ENCODE data around the gene SLC2A13.
"Not testable (repeated sequence)": the region's sequence is repeated elsewhere in the genome, so short reads cannot be mapped to it uniquely, and the experiment has no call there.

The SLC2A13 gene

GRCh38 chr12:39852346-39852745 lies 253.5 kb downstream of the SLC2A13 start:
- DNase-seq = no peak

- DNase-seq = not testable (repeated sequence)
Observed at GRCh38 chr12:39848218-39848617, 257.7 kb downstream of the SLC2A13 start.

- DNase-seq = no peak
Observed at GRCh38 chr12:39846971-39847650, 258.8 kb downstream of the SLC2A13 start.

GRCh38 chr12:39846304-39846703 lies 259.6 kb downstream of the SLC2A13 start:
- no peak for DNase-seq

- no peak for DNase-seq
Observed at GRCh38 chr12:39840422-39840821, 265.5 kb downstream of the SLC2A13 start.

GRCh38 chr12:39839072-39839471 lies 266.8 kb downstream of the SLC2A13 start:
- no peak for DNase-seq

- DNase-seq = no peak
Observed at GRCh38 chr12:39835517-39836489, 270.1 kb downstream of the SLC2A13 start.

- no peak for DNase-seq
Observed at GRCh38 chr12:39831587-39832315, 274.1 kb downstream of the SLC2A13 start.

- no peak for DNase-seq
Observed at GRCh38 chr12:39830852-39831520, 274.9 kb downstream of the SLC2A13 start.

GRCh38 chr12:39830171-39830570 lies 275.7 kb downstream of the SLC2A13 start:
- DNase-seq = no peak

- DNase-seq = no peak
Observed at GRCh38 chr12:39824505-39825212, 281.2 kb downstream of the SLC2A13 start.

GRCh38 chr12:39816671-39817185 lies 289.2 kb downstream of the SLC2A13 start:
- no peak for DNase-seq

GRCh38 chr12:39815746-39816145 lies 290.1 kb downstream of the SLC2A13 start:
- no peak for DNase-seq

GRCh38 chr12:39814626-39815025 lies 291.3 kb downstream of the SLC2A13 start:
- DNase-seq = no peak

GRCh38 chr12:39813776-39814175 lies 292.1 kb downstream of the SLC2A13 start:
- DNase-seq = no peak

GRCh38 chr12:39812456-39812855 lies 293.4 kb downstream of the SLC2A13 start:
- not testable (repeated sequence) for DNase-seq

GRCh38 chr12:39807043-39807442 lies 298.8 kb downstream of the SLC2A13 start:
- DNase-seq = no peak

GRCh38 chr12:39805651-39806050 lies 300.2 kb downstream of the SLC2A13 start:
- no peak for DNase-seq

- no peak for DNase-seq
Observed at GRCh38 chr12:39804898-39805297, 301.0 kb downstream of the SLC2A13 start.

- DNase-seq = no peak
Observed at GRCh38 chr12:39804479-39804878, 301.4 kb downstream of the SLC2A13 start.

GRCh38 chr12:39803151-39803550 lies 302.7 kb downstream of the SLC2A13 start:
- no peak for DNase-seq

- DNase-seq = no peak
Observed at GRCh38 chr12:39798977-39799376, 306.9 kb downstream of the SLC2A13 start.

Measured in activated effector memory CD4-positive, alpha-beta T cell treated with anti-CD3 and anti-CD28 coated beads, Interleukin-2, amount 50 U/mL, for 16 hours (primary cell).